IPS-20b (cell line): Measurements from ENCODE around the gene SNX3.
"Not testable (repeated sequence)": the region's sequence is repeated elsewhere in the genome, so short reads cannot be mapped to it uniquely, and the experiment has no call there.

ENCODE experiments used
- H3K27ac ChIP-seq: one replicate; pipeline ENCODE4 v1.5.1; 2013; ENCODE audit warnings: low read length
- H3K27me3 ChIP-seq: 2 replicates; pipeline ENCODE4 v1.6.1; 2013; ENCODE audit warnings: mild to moderate bottlenecking, low read length, inconsistent platforms; ENCODE audit not compliant: insufficient read depth
- H3K36me3 ChIP-seq: 2 replicates; pipeline ENCODE4 v1.6.1; 2013; ENCODE audit warnings: low read depth, mild to moderate bottlenecking, inconsistent platforms, low read length, moderate library complexity; ENCODE audit not compliant: insufficient read depth
- H3K4me1 ChIP-seq: 2 replicates; pipeline ENCODE4 v1.6.1; 2013; ENCODE audit warnings: mild to moderate bottlenecking, control low read depth, inconsistent platforms, low read length, moderate library complexity; ENCODE audit not compliant: insufficient read depth
- H3K4me3 ChIP-seq: 2 replicates; pipeline ENCODE4 v1.5.1; 2013; ENCODE audit warnings: mild to moderate bottlenecking, low read length, inconsistent platforms
- H3K9ac ChIP-seq: 2 replicates; pipeline ENCODE4 v1.6.1; 2013; ENCODE audit warnings: low read depth, mild to moderate bottlenecking, inconsistent platforms, low read length, moderate library complexity
- H3K9me3 ChIP-seq: 2 replicates; pipeline ENCODE4 v1.6.1; 2013; ENCODE audit warnings: mild to moderate bottlenecking, low read depth, low read length, inconsistent platforms; ENCODE audit not compliant: insufficient read depth

Gene SNX3

DNA sequence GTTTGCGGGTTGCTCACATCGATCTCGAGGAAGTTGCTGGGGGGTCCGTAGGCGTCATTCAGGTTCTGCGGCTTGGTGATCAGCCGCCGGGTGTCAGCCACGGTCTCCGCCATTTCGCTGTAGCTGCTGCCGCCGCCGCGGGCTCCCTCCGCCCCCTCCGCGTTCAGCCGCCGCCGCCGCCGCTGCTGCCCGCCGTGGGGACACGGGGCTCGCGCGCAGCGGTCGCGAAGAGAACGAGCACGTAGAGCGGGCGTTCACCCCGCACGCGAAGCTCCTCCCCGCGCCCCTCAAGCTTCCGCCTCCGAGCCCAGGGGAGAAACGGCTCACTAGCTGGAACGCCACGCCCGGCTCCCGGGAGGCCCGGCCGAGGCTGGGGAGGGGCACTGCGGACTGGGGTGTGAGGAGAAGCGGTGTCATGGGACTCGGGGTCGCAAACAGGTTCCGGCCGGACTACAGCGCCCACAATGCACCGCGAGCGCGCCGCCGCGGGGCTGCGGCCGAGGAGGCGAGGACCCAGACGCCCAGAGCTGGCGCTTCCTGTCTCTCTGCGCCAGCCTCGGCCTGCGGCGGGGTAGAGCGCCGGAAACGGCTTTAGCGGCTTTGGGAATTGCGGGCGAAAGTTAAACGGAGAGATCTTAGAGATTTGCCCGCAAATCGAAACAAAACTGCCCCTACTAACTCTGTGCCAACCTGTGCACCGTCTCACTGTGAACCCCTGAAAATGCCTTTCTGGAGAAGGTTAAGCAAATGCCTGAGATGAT is at the start of gene SNX3:
Gene SNX3, minus strand, starts transcription at position 232 of the 761 bp plus-strand sequence. Its CDS starts 119 bp downstream, at position 113.
- no peak within 1 kb of the TSS for H3K27ac ChIP-seq
- H3K4me1 ChIP-seq, result no peaks in the 10 kb centered on the region; the same call in 1 of the 2 replicates

DNA sequence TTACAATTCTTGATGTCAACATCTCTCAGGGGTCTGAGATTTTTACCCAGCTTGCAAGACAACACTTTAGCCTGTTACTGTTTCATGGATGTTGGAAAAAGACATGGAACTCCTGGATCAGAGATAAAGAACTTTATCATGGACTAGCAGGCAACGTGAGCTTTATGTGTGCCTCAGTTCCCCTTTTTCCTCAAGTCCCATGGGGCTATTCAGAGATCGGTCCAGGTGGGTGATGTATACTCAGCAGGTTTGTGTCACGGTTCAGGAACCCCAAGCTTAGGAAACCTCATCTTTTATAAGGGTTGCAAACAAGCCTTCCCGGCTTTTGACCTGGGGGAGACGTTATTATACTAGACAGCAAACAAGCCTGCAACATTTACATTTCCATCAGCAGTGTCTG is 49.0 kb upstream of the SNX3 start:
- no peak overlapping the region for H3K27ac ChIP-seq
- H3K4me1 ChIP-seq, result no peaks in the 10 kb centered on the region
- no peaks in the 10 kb centered on the region for H3K36me3 ChIP-seq
- H3K9me3 ChIP-seq, result no peaks in the 10 kb centered on the region
- H3K27me3 ChIP-seq, result no peaks in the 10 kb centered on the region
- H3K4me3 ChIP-seq, result no peak overlapping the region
- no peak overlapping the region for H3K9ac ChIP-seq

More for the DNA sequence above, at the start of gene SNX3:
- H3K9me3 ChIP-seq, result no peaks in the 10 kb centered on the region
- no peaks in the 10 kb centered on the region for H3K27me3 ChIP-seq
- H3K9ac ChIP-seq, result peak within 1 kb of the TSS; percentile 84; the same call in 1 of the 2 replicates
- peak within 1 kb of the TSS; percentile 75 for H3K4me3 ChIP-seq
- no peaks in the 10 kb centered on the region for H3K36me3 ChIP-seq

DNA sequence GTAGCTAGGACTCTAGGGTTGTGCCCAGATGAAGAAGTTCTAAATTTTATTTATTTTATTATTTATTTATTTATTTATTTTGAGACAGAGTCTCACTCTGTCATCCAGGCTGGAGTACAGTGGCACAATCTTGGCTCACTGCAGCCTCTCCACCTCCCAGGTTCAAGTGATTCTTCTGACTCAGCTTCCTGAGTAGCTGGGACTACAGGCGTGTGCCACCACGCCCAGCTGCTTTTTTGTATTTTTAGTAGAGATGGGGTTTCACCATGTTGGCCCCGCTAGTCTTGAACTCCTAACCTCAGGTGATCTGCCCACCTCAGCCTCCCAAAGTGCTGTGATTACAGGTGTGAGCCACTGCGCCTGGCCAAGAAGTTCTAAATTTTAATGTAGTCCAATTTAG is 47.8 kb upstream of the SNX3 start:
- not testable (repeated sequence) for H3K9me3 ChIP-seq, H3K9ac ChIP-seq, H3K36me3 ChIP-seq, H3K27me3 ChIP-seq, H3K4me3 ChIP-seq, H3K4me1 ChIP-seq, H3K27ac ChIP-seq

DNA sequence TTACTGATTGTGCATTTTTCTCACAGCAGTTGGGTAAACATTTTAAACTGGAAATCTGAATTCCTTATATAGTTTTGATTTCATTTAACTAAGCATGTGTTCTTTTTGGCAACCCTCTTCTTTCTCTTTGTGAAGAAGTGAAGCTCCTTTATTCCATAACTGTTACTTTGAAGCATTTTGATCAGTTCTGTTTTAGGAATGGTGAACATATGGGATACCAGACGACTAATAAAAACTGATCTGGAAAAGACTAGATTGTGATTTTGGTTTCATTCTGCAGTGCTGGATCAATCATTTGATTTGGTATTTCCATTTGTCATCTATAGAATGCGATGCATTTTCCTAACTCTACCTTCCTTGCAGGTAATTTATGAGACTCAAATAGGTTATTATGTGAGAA is 43.8 kb upstream of the SNX3 start:
- no peaks in the 10 kb centered on the region for H3K27me3 ChIP-seq
- no peaks in the 10 kb centered on the region for H3K4me1 ChIP-seq
- H3K9me3 ChIP-seq, result no peaks in the 10 kb centered on the region; the same call in 1 of the 2 replicates
- no peak overlapping the region for H3K9ac ChIP-seq
- H3K4me3 ChIP-seq, result no peak overlapping the region
- no peaks in the 10 kb centered on the region for H3K36me3 ChIP-seq
- no peak overlapping the region for H3K27ac ChIP-seq

DNA sequence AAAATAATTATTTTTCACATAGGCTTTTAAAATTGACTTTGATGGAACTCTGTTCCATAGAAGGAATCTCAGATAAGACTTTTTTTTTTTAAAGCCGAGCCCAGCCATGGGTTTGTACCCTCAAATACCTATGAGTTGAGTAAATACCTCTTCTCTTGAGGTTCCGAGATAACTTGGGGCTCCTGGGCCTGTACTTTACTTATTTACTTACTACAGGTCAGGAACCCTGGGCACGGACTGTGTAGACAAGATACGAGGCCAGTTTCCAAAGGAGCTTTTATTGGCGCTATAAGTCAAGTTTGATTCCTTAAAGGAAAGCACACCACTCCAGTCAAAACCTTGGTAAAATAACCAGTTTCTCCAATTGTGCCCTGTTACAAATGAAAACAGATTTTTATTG is 41.5 kb upstream of the SNX3 start:
- no peaks in the 10 kb centered on the region; the same call in 1 of the 2 replicates for H3K9me3 ChIP-seq
- no peaks in the 10 kb centered on the region for H3K4me1 ChIP-seq
- no peak overlapping the region for H3K9ac ChIP-seq
- H3K27me3 ChIP-seq, result no peaks in the 10 kb centered on the region
- H3K36me3 ChIP-seq, result no peaks in the 10 kb centered on the region
- H3K4me3 ChIP-seq, result no peak overlapping the region
- no peak overlapping the region for H3K27ac ChIP-seq

DNA sequence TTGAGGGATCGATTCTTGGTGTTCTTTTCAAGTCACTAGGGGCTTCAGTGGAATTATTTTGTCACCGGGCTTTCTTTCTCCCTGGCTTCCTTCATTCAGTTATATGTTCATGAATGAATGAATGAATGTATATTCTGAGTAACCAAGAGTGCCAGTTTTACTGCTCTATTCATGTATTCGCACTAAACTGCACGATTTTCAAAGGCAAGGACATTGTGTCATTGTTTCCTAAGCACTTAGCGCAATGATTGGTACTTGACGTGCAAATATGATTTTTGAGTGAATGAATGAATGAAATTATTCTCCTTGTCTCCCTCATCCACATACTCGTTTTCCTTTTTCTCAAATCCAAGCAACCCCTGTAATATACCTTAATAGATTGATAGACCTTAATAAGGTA is 34.8 kb upstream of the SNX3 start:
- Histone ChIP-seq H3K9me3 (no peaks in the 10 kb centered on the region), H3K27me3 (no peaks in the 10 kb centered on the region), H3K9ac (peak overlapping the region; percentile 87; the same call in 1 of the 2 replicates), H3K4me3 (peak overlapping the region; percentile 91), H3K4me1 (peaks cover 6% of the 10 kb centered on the region; the same call in 1 of the 2 replicates), H3K36me3 (no peaks in the 10 kb centered on the region), H3K27ac (peak overlapping the region; percentile 91)

DNA sequence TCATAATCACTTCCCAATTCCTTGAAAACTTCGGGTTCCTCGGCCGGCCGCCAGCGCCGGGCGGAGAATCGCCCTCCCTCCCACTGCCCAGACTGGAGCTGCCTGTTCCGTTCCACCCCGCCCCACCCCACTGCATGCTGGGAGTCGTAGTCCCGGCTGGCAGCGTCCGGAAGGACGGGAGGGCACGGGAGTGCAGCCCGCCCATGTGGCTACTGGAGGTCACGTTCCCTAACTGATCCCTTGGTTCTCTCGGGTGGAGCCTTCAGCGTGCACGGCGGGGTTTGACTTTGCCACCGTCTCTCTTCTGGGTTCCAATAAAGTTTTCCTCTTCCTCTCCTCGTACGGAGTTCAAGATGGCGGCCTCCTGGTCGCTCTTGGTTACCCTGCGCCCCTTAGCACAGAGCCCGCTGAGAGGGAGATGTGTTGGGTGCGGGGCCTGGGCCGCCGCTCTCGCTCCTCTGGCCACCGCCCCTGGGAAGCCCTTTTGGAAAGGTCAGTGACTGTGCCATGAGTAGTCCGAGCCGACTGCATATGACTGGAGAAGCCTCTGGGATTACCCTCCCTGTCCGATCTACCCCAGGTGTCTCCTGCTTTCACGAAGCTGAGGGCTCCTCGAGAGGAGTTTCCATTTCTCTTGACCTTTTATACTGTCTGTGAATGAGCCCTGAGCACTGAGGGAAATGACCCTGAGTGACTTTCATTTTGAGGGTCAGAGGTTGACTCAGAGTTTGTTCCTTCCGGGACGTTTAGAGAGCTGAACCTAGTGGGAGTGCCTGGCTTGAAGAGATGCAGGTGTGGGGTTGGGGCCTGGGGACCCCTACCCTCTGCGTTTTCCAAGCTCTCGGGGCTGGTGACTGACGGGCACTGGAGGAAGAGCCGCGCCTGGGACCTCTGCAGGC is 34.1 kb upstream of the SNX3 start, which contains the start of gene AFG1L:
Gene AFG1L, plus strand, starts transcription at position 328 of the 899 bp plus-strand sequence. Its CDS starts 26 bp downstream, at position 354.
- Histone ChIP-seq H3K27ac (peak within 1 kb of the TSS; percentile 91), H3K9ac (peak within 1 kb of the TSS; percentile 87), H3K4me3 (peak within 1 kb of the TSS; percentile 91)

DNA sequence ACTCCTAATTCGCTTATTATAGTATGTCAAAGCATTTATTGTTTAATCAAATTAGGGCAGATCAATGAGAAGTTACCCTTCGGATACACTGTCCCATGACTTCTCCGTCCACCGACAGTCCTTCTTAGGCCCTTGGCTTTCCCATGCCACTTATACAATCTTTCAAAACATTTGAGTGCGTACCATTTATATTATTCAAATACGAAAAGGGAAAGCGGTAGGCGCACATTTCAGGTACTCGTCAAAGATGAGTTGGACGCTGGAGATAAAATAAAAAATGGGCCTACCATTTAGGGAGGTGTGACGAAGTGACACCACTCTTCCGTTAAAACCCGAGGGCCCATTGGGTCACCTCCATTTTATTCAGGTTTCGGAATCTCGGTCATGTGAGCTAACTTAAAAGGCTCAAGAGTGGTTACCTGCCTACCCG is 33.5 kb upstream of the SNX3 start:
- no peaks in the 10 kb centered on the region for H3K9me3 ChIP-seq
- H3K27me3 ChIP-seq, result no peaks in the 10 kb centered on the region
- peak overlapping the region; percentile 87; the same call in 1 of the 2 replicates for H3K9ac ChIP-seq
- no peaks in the 10 kb centered on the region for H3K36me3 ChIP-seq
- peaks cover 6% of the 10 kb centered on the region; the same call in 1 of the 2 replicates for H3K4me1 ChIP-seq
- peak overlapping the region; percentile 91 for H3K4me3 ChIP-seq
- H3K27ac ChIP-seq, result no peak overlapping the region

More for the DNA sequence above, 34.1 kb upstream of the SNX3 start, which contains the start of gene AFG1L:
- Histone ChIP-seq H3K9me3 (no peaks in the 10 kb centered on the region), H3K4me1 (peaks cover 6% of the 10 kb centered on the region; the same call in 1 of the 2 replicates), H3K36me3 (no peaks in the 10 kb centered on the region), H3K27me3 (no peaks in the 10 kb centered on the region)

DNA sequence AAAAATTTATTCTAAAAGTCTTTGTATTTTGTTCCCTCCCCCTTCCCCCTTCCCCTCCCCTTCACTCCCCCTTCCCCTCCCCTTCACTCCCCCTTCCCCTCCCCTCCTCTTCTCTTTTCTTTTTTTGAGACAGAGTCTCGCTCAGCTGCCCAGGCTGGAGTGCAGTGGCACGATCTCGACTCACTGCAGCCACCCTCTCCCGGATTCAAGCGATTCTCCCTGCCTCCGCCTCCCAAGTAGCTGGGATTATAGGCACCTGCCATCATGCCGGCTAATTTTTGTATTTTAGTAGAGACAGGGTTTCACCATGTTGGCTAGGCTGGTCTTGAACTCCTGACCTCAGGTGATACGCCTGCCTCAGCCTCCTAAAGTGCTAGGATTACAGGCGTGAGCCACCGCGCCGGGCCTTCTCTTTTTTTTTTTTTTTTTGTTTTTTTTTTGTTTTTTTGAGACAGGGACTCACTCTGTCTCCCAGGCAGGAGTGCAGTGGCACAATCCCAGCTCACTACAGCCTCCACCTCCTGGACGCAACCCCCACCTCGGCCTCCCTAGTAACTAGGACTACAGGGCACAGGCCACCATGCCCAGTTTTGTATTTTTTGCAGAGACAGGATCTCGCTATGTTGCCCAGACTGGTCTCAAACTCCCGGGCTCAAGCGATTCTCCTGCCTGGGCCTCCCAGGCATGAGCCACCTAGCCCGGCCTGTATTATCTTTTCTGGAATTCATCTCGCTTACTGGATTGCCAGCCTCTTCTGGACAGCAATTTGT is 32.9 kb upstream of the SNX3 start:
- Histone ChIP-seq H3K36me3 (no peaks in the 10 kb centered on the region), H3K27ac (no peak overlapping the region), H3K27me3 (no peaks in the 10 kb centered on the region), H3K4me3 (peak overlapping the region; percentile 91), H3K4me1 (peaks cover 6% of the 10 kb centered on the region; the same call in 1 of the 2 replicates), H3K9me3 (no peaks in the 10 kb centered on the region), H3K9ac (no peak overlapping the region)

DNA sequence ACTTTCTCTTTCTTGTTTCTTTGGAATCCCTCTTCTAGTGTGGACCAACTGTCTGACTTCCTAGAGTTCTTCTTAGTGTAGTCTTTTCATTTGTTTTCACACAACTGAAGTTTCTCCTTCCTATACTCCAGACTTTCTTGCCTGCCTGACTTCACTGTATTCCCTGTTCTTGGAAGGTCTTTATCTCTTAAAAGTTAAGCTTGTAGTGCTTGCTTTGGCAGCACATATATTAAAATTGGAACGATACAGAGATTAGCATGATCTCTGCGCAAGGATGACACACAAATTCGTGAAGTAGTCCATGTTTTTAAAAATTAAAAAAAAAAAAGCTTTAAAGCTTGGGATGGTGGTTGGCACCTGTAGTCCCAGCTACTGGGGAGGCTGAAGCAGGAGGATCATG is 31.7 kb upstream of the SNX3 start:
- H3K9ac ChIP-seq, H3K4me1 ChIP-seq, H3K4me3 ChIP-seq, H3K27ac ChIP-seq, H3K9me3 ChIP-seq, H3K36me3 ChIP-seq, H3K27me3 ChIP-seq: not testable (repeated sequence)

DNA sequence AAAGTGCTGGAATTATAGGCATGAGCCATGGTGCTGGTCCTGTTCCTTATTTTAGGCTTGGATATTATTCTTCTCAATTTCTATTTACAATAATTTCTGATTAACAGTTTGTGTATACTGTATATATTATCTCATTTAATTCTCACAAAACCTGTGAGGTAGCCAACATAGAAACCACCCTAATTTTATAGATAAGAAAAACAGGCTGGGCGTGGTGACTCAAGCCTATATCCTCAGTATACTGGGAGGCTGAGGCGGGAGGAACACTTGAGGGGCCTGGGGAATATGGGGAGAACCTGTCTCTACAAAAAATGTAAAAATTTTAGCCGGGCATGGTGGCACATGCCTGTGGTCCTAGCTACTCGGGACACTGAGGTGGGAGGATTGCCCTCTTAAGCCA is 30.3 kb upstream of the SNX3 start:
- Histone ChIP-seq H3K9me3 (no peaks in the 10 kb centered on the region), H3K36me3 (no peaks in the 10 kb centered on the region), H3K27me3 (no peaks in the 10 kb centered on the region), H3K27ac (no peak overlapping the region), H3K9ac (no peak overlapping the region), H3K4me1 (peaks cover 6% of the 10 kb centered on the region; the same call in 1 of the 2 replicates), H3K4me3 (no peak overlapping the region)
